ENCODE data around the gene NKAIN4. TPM values are rescaled to one million over a fixed set of nuclear protein-coding genes. Genes with fewer than 3 reads are reported as not detected.

NKAIN4 gene
- total RNA-seq, 1 donor from 2014 or later = 44.0 TPM

DNA sequence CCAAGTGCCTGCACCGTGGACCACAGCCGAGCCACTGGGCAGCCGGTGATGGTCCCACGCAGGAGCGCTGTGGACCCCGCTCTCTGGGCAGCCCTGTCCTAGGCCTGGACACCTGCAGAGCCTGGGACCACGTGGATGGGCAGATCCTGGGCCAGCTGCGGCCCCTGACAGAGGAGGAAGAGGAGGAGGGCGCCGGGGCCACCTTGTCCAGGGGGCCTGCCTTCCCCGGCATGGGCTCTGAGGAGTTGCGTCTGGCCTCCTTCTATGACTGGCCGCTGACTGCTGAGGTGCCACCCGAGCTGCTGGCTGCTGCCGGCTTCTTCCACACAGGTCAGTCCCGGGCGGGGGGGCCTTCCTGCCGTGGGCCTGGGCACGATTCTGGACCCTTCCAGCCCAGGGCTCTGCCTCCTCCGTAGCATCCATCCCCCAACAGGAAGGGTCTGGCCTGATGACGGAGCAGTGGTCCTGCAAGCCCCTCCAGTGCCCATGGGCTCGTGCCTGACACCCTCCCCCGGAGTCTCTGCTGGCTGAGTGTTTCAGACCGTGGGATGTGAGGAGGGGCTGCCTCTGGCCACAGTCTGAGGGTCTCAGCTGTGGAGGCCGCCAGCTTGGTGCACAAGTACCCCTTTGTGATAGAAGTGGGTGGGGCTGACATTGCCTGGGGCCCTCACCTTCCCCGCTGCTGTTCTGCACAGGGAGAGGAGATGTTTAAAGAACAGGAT, 18.0 kb downstream of the NKAIN4 start:
- H3K27ac Mint-ChIP-seq (ENCODE audit: unreplicated experiment) = peak overlapping the region; percentile 75
- H3K4me1 Mint-ChIP-seq = peaks cover 30% of the 10 kb centered on the region
- no peaks in the 10 kb centered on the region for H3K9me3 Mint-ChIP-seq
- DNase-seq (ENCODE audit: low read depth, low spot score) = peak; percentile 25
- TF ChIP-seq, protein P1, sequence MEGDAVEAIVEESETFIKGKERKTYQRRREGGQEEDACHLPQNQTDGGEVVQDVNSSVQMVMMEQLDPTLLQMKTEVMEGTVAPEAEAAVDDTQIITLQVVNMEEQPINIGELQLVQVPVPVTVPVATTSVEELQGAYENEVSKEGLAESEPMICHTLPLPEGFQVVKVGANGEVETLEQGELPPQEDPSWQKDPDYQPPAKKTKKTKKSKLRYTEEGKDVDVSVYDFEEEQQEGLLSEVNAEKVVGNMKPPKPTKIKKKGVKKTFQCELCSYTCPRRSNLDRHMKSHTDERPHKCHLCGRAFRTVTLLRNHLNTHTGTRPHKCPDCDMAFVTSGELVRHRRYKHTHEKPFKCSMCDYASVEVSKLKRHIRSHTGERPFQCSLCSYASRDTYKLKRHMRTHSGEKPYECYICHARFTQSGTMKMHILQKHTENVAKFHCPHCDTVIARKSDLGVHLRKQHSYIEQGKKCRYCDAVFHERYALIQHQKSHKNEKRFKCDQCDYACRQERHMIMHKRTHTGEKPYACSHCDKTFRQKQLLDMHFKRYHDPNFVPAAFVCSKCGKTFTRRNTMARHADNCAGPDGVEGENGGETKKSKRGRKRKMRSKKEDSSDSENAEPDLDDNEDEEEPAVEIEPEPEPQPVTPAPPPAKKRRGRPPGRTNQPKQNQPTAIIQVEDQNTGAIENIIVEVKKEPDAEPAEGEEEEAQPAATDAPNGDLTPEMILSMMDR (conservative IDR thresholded peaks at IDR 0.05) = no peak
- peaks cover 2% of the 10 kb centered on the region for H3K27me3 Mint-ChIP-seq (ENCODE audit: low read depth)
- H3K36me3 Mint-ChIP-seq (ENCODE audit: low read depth) = no peaks in the 10 kb centered on the region
- peak overlapping the region; percentile 77 for H3K4me3 Mint-ChIP-seq

DNA sequence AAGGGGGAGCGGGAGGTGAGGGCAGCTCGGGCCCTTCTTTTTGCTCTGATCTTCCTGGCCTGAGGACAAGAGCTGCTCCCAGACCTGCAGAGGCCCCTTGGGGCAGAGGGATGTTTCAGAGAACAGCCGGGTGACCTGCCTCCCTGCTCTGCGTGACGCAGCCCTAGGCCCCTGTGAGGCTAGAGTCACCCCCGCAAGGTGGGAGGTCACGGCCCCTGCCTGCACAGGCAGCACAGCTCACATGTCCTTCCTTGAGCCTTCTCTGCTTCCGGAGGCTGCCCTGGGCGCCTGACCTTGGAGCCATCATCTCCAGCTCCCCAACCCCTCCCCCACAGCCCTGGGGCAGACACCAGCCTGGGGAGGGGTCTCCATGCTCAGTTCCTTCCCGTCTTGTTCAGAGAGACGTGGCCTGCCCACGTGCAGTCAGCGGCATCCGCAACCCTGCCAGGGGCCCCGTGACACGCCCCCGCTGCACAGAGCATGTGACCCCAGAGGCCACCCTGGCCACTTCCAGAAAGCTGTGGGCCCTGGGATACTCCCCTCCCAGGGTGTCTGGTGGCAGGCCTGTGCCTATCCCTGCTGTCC, 18.8 kb downstream of the NKAIN4 start, which contains the start of gene BIRC7:
Gene BIRC7 (plus strand): TSS at position 507 of the 585 bp plus-strand sequence. CDS start 192 bp downstream, outside the sequence.
- Mint-ChIP-seq H3K27me3 (ENCODE audit: low read depth) (peaks cover 2% of the 10 kb centered on the region), H3K4me3 (peak within 1 kb of the TSS; percentile 77), H3K4me1 (peaks cover 38% of the 10 kb centered on the region), H3K9me3 (no peaks in the 10 kb centered on the region), H3K27ac (ENCODE audit: unreplicated experiment) (peak within 1 kb of the TSS; percentile 75), H3K36me3 (ENCODE audit: low read depth) (no peaks in the 10 kb centered on the region)
- peak; percentile 62 for DNase-seq (ENCODE audit: low read depth, low spot score)
- TF ChIP-seq, protein P1 (conservative IDR thresholded peaks at IDR 0.05) = no peak

DNA sequence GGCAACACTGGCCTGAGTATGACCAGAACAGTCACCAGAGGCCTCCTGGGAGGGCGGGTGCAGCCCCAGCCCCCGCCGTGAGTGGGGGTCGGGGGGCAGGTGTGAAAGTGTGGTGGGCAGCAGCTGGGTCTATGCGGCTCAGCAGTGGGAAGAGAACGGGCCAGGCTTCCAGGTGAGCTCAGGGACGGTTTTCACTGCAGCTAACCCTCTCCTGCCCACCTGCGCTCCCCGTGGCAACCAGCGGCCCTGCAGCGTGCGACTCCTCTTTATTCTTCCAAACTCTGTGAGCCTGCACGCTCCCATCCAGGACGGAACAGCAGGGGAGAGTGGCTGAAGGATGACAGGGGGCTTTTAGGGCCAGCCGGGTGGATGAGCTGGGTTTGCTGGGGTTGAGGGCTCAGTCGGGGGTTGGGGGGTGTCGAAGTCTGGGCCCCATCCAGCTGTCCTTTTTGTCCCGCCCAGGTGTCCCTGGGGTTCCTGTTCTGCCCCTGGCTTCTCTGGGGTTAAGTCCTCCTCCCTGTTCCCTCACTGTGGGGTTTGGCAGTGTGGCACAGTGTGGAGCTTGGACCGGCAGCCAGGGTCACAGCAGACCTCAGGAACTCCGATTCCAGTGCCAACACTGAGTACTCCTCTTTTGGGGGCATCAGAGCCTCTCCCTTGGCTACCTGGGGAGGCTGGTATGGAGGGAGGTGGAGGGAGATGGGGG, 19.4 kb downstream of the NKAIN4 start:
- TF ChIP-seq, protein P1 (conservative IDR thresholded peaks at IDR 0.05) = peak; percentile 65
- Mint-ChIP-seq H3K4me1 (peaks cover 45% of the 10 kb centered on the region), H3K27me3 (ENCODE audit: low read depth) (peaks cover 2% of the 10 kb centered on the region), H3K9me3 (no peaks in the 10 kb centered on the region), H3K4me3 (peak overlapping the region; percentile 38), H3K36me3 (ENCODE audit: low read depth) (no peaks in the 10 kb centered on the region), H3K27ac (ENCODE audit: unreplicated experiment) (peak overlapping the region; percentile 57)
- DNase-seq (ENCODE audit: low read depth, low spot score) = no peak

DNA sequence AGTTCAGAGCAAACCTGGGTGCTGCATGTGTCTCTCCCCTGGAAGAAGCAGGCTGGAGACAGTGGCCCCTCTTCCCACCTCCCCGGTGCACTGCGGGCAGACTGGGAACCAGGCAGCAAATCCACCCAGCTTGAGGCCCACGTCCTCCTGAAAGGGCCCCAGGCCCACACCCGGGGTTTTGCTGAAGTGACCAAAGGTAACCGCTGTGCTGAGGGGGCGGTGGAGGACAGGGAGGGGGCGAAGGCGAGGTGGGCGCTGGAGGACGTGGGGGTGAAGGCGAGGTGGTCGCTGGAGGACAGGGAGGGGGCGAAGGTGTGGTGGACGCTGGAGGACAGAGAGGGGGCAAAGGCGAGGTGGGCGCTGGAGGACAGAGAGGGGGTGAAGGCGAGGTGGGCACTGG, 20.3 kb downstream of the NKAIN4 start:
- peaks cover 2% of the 10 kb centered on the region for H3K27me3 Mint-ChIP-seq (ENCODE audit: low read depth)
- peaks cover 53% of the 10 kb centered on the region for H3K4me1 Mint-ChIP-seq
- no peaks in the 10 kb centered on the region for H3K9me3 Mint-ChIP-seq
- no peaks in the 10 kb centered on the region for H3K36me3 Mint-ChIP-seq (ENCODE audit: low read depth)
- TF ChIP-seq, protein P1 (conservative IDR thresholded peaks at IDR 0.05) = no peak
- H3K4me3 Mint-ChIP-seq = no peak overlapping the region
- no peak overlapping the region for H3K27ac Mint-ChIP-seq (ENCODE audit: unreplicated experiment)
- no peak for DNase-seq (ENCODE audit: low read depth, low spot score)

DNA sequence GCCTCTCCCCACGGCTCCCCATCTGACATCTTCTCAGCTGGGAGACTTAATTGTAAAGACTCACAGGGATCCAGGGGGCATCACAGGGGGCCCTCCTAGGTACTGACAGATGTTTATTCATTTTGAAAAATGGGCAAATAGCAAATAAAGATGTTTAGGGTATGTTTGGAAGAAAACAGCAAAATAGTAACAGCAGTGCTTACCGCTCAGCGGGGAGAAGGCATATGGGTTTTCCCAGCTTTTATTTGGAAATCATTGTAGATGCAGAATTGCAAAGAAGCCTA, 21.3 kb downstream of the NKAIN4 start:
- H3K27ac Mint-ChIP-seq (ENCODE audit: unreplicated experiment) = no peak overlapping the region
- H3K27me3 Mint-ChIP-seq (ENCODE audit: low read depth) = peaks cover 2% of the 10 kb centered on the region
- DNase-seq (ENCODE audit: low read depth, low spot score) = no peak
- no peaks in the 10 kb centered on the region for H3K36me3 Mint-ChIP-seq (ENCODE audit: low read depth)
- TF ChIP-seq, protein P1 (conservative IDR thresholded peaks at IDR 0.05) = no peak
- H3K4me1 Mint-ChIP-seq = peaks cover 57% of the 10 kb centered on the region
- peak overlapping the region; percentile 31 for H3K4me3 Mint-ChIP-seq
- no peaks in the 10 kb centered on the region for H3K9me3 Mint-ChIP-seq

All from neural crest cell (in vitro differentiated cells).